Mesendoderm (in vitro differentiated cells): ENCODE data around the gene KCTD13.

Source experiments
- DNase-seq: peaks from one replicate; pipeline ENCODE4 v3.0.0; 2013
- H2AK5ac ChIP-seq: 2 replicates; pipeline ENCODE4 v1.6.1; 2013; ENCODE audit warnings: low read length, inconsistent platforms
- H2BK120ac ChIP-seq: 2 replicates; pipeline ENCODE4 v1.6.1; 2013; ENCODE audit warnings: low read depth, mild to moderate bottlenecking, low read length, moderate library complexity, mixed read lengths
- H2BK15ac ChIP-seq: replicated peaks from 2 replicates; pipeline ENCODE4 v1.6.1; 2013; ENCODE audit warnings: low read depth, mild to moderate bottlenecking, moderate library complexity
- H2BK5ac ChIP-seq: 2 replicates; pipeline ENCODE4 v1.6.1; 2013; ENCODE audit warnings: low read length, inconsistent platforms
- H3K18ac ChIP-seq: 2 replicates; pipeline ENCODE4 v1.6.1; 2013; ENCODE audit warnings: mild to moderate bottlenecking, low read length, mixed read lengths
- H3K23ac ChIP-seq: one replicate; pipeline ENCODE4 v1.6.1; 2013; ENCODE audit warnings: low read length
- H3K27ac ChIP-seq: 2 replicates; pipeline ENCODE4 v1.5.1; 2013; ENCODE audit warnings: low read depth, mild to moderate bottlenecking, inconsistent platforms, low read length, moderate library complexity
- H3K27me3 ChIP-seq: 2 replicates; pipeline ENCODE4 v1.6.1; 2013; ENCODE audit warnings: low read length, control low read depth, mild to moderate bottlenecking, inconsistent platforms; ENCODE audit not compliant: insufficient read depth, poor library complexity
- H3K36me3 ChIP-seq: 2 replicates; pipeline ENCODE4 v1.6.1; 2013; ENCODE audit warnings: low read length, inconsistent platforms; ENCODE audit not compliant: control insufficient read depth, insufficient read depth
- H3K4ac ChIP-seq: one replicate; pipeline ENCODE4 v1.6.1; 2013; ENCODE audit warnings: low read depth, mild to moderate bottlenecking, low read length, moderate library complexity
- H3K4me1 ChIP-seq: 2 replicates; pipeline ENCODE4 v1.6.1; 2013; ENCODE audit warnings: low read depth, low read length, inconsistent platforms; ENCODE audit not compliant: control insufficient read depth
- H3K4me2 ChIP-seq: 2 replicates; pipeline ENCODE4 v1.6.1; 2013; ENCODE audit warnings: low read length
- H3K4me3 ChIP-seq: 2 replicates; pipeline ENCODE4 v1.5.1; 2013; ENCODE audit warnings: mild to moderate bottlenecking, low read length
- H3K56ac ChIP-seq: one replicate; pipeline ENCODE4 v1.6.1; 2013; ENCODE audit warnings: low read length
- H3K79me1 ChIP-seq: 2 replicates; pipeline ENCODE4 v1.6.1; 2013; ENCODE audit warnings: low read length, inconsistent platforms
- H3K79me2 ChIP-seq: 2 replicates; pipeline ENCODE4 v1.6.1; 2013; ENCODE audit warnings: mild to moderate bottlenecking, low read length; ENCODE audit not compliant: control insufficient read depth, insufficient read depth
- H3K9ac ChIP-seq: 2 replicates; pipeline ENCODE4 v1.6.1; 2013; ENCODE audit warnings: low read length, inconsistent platforms
- H4K5ac ChIP-seq: one replicate; pipeline ENCODE4 v1.6.1; 2013; ENCODE audit warnings: low read length
- H4K8ac ChIP-seq: one replicate; pipeline ENCODE4 v1.6.1; 2013; ENCODE audit warnings: low read depth, mild to moderate bottlenecking, control low read depth, low read length, moderate library complexity
- WGBS: extraction: QIAGEN DNeasy Blood & Tissue Kit; methylation state at CpG from one replicate; pipeline ENCODE4 v1.1.7; 2013; ENCODE audit warnings: low lambda C conversion rate, missing lambda C conversion rate; ENCODE audit not compliant: insufficient coverage; ENCODE audit errors: extremely low coverage; 5-methylcytosine and 5-hydroxymethylcytosine counted together

KCTD13 gene

GRCh38 chr16:29898135-29898803, 27.8 kb downstream of the KCTD13 start:
- peak overlapping the region; percentile 69 for H3K4me2 ChIP-seq
- H4K5ac ChIP-seq, result no peak overlapping the region
- H3K27ac ChIP-seq, result no peak overlapping the region
- no peak overlapping the region for H2BK15ac ChIP-seq
- H3K36me3 ChIP-seq, result no peaks in the 10 kb centered on the region
- H4K8ac ChIP-seq, result no peak overlapping the region
- H2BK120ac ChIP-seq, result no peak overlapping the region
- no peak overlapping the region for H3K4ac ChIP-seq
- no peak overlapping the region for H2BK5ac ChIP-seq
- peak overlapping the region; percentile 87 for H3K9ac ChIP-seq
- no peaks in the 10 kb centered on the region for H3K27me3 ChIP-seq
- peak overlapping the region; percentile 55 for H3K4me3 ChIP-seq
- DNase-seq, result peak; percentile 49
- no peaks in the 10 kb centered on the region for H3K79me2 ChIP-seq
- H3K79me1 ChIP-seq, result peaks cover 3% of the 10 kb centered on the region
- peak overlapping the region; percentile 82 for H3K56ac ChIP-seq
- no peak overlapping the region for H3K23ac ChIP-seq
- H2AK5ac ChIP-seq, result no peak overlapping the region
- no peak overlapping the region for H3K18ac ChIP-seq
- no CpG with 5 or more reads among the region's 9 CpGs for WGBS
- H3K4me1 ChIP-seq, result peaks cover 3% of the 10 kb centered on the region

- Histone ChIP-seq H2BK120ac (no peak overlapping the region), H3K4me1 (peaks cover 3% of the 10 kb centered on the region), H4K8ac (no peak overlapping the region), H2BK15ac (no peak overlapping the region), H3K4me2 (no peak overlapping the region), H2AK5ac (no peak overlapping the region), H3K18ac (no peak overlapping the region), H3K27me3 (no peaks in the 10 kb centered on the region), H3K4ac (no peak overlapping the region), H3K79me1 (peaks cover 3% of the 10 kb centered on the region), H3K9ac (no peak overlapping the region), H3K23ac (no peak overlapping the region), H3K79me2 (no peaks in the 10 kb centered on the region), H3K27ac (no peak overlapping the region), H3K4me3 (no peak overlapping the region), H4K5ac (no peak overlapping the region), H2BK5ac (no peak overlapping the region), H3K36me3 (no peaks in the 10 kb centered on the region), H3K56ac (no peak overlapping the region)
- no CpG with 5 or more reads among the region's 4 CpGs for whole genome bisulfite sequencing
- DNase-seq, result no peak
These were observed 28.7 kb downstream of the KCTD13 start for GRCh38 chr16:29897333-29897732.

- H3K27ac ChIP-seq, result no peak overlapping the region
- no peaks in the 10 kb centered on the region for H3K79me2 ChIP-seq
- no peak overlapping the region for H2AK5ac ChIP-seq
- no peaks in the 10 kb centered on the region for H3K36me3 ChIP-seq
- H3K23ac ChIP-seq, result no peak overlapping the region
- H3K4me1 ChIP-seq, result peaks cover 3% of the 10 kb centered on the region
- no peak overlapping the region for H2BK15ac ChIP-seq
- H3K4me2 ChIP-seq, result no peak overlapping the region
- H4K8ac ChIP-seq, result no peak overlapping the region
- no peak overlapping the region for H3K4me3 ChIP-seq
- no peak overlapping the region for H3K4ac ChIP-seq
- no peak overlapping the region for H3K9ac ChIP-seq
- H3K56ac ChIP-seq, result no peak overlapping the region
- no peaks in the 10 kb centered on the region for H3K27me3 ChIP-seq
- H4K5ac ChIP-seq, result no peak overlapping the region
- no peak overlapping the region for H2BK120ac ChIP-seq
- no peak for DNase-seq
- no peak overlapping the region for H2BK5ac ChIP-seq
- no peak overlapping the region for H3K18ac ChIP-seq
- H3K79me1 ChIP-seq, result peaks cover 3% of the 10 kb centered on the region
- WGBS, result no CpG with 5 or more reads among the region's 15 CpGs
These were observed 29.2 kb downstream of the KCTD13 start for GRCh38 chr16:29896841-29897240.

GRCh38 chr16:29894352-29894751, 31.7 kb downstream of the KCTD13 start:
- no peak overlapping the region for H3K18ac ChIP-seq
- DNase-seq, result no peak
- H3K27ac ChIP-seq, result no peak overlapping the region
- H3K4me2 ChIP-seq, result no peak overlapping the region
- H3K79me1 ChIP-seq, result peaks cover 3% of the 10 kb centered on the region
- H3K4me1 ChIP-seq, result peaks cover 3% of the 10 kb centered on the region
- H3K4me3 ChIP-seq, result no peak overlapping the region
- no peak overlapping the region for H3K9ac ChIP-seq
- no peaks in the 10 kb centered on the region for H3K36me3 ChIP-seq
- no peak overlapping the region for H3K23ac ChIP-seq
- H2BK15ac ChIP-seq, result no peak overlapping the region
- no CpG with 5 or more reads among the region's 4 CpGs for WGBS
- no peak overlapping the region for H4K5ac ChIP-seq
- H2BK5ac ChIP-seq, result no peak overlapping the region
- H2AK5ac ChIP-seq, result no peak overlapping the region
- no peaks in the 10 kb centered on the region for H3K27me3 ChIP-seq
- no peak overlapping the region for H4K8ac ChIP-seq
- no peak overlapping the region for H2BK120ac ChIP-seq
- H3K4ac ChIP-seq, result no peak overlapping the region
- no peaks in the 10 kb centered on the region for H3K79me2 ChIP-seq
- no peak overlapping the region for H3K56ac ChIP-seq

- Histone ChIP-seq H4K8ac (no peak overlapping the region), H3K4me1 (peaks cover 3% of the 10 kb centered on the region), H2AK5ac (no peak overlapping the region), H3K9ac (no peak overlapping the region), H3K4ac (no peak overlapping the region), H3K56ac (no peak overlapping the region), H3K27me3 (no peaks in the 10 kb centered on the region), H3K79me2 (no peaks in the 10 kb centered on the region), H4K5ac (no peak overlapping the region), H3K79me1 (peaks cover 2% of the 10 kb centered on the region), H3K18ac (no peak overlapping the region), H3K4me2 (no peak overlapping the region), H2BK120ac (no peak overlapping the region), H3K23ac (no peak overlapping the region), H3K27ac (no peak overlapping the region), H2BK5ac (no peak overlapping the region), H3K4me3 (no peak overlapping the region), H2BK15ac (no peak overlapping the region), H3K36me3 (no peaks in the 10 kb centered on the region)
- no CpG with 5 or more reads among the region's 3 CpGs for WGBS
- no peak for DNase-seq
These were observed 32.5 kb downstream of the KCTD13 start for GRCh38 chr16:29893553-29893952.

GRCh38 chr16:29892458-29892813, 33.6 kb downstream of the KCTD13 start:
- no peak overlapping the region for H3K4me3 ChIP-seq
- H2BK15ac ChIP-seq, result no peak overlapping the region
- DNase-seq, result no peak
- no peak overlapping the region for H2AK5ac ChIP-seq
- H3K79me2 ChIP-seq, result no peaks in the 10 kb centered on the region
- no CpG with 5 or more reads among the region's 6 CpGs for WGBS
- no peak overlapping the region for H4K5ac ChIP-seq
- no peak overlapping the region for H3K56ac ChIP-seq
- H3K36me3 ChIP-seq, result no peaks in the 10 kb centered on the region
- H3K23ac ChIP-seq, result no peak overlapping the region
- no peak overlapping the region for H3K4ac ChIP-seq
- no peak overlapping the region for H3K27ac ChIP-seq
- H3K18ac ChIP-seq, result no peak overlapping the region
- no peaks in the 10 kb centered on the region for H3K79me1 ChIP-seq
- no peak overlapping the region for H3K9ac ChIP-seq
- H2BK120ac ChIP-seq, result no peak overlapping the region
- H3K4me1 ChIP-seq, result no peaks in the 10 kb centered on the region
- H3K27me3 ChIP-seq, result no peaks in the 10 kb centered on the region
- H3K4me2 ChIP-seq, result no peak overlapping the region
- no peak overlapping the region for H2BK5ac ChIP-seq
- H4K8ac ChIP-seq, result no peak overlapping the region
